SK-N-MC (cell line): Measurements from ENCODE around the gene ANKUB1.

Experiments
- EZH2 ChIP-seq: fragments of 200-600 bp; sonication (generic); IDR thresholded peaks from one replicate; pipeline ENCODE4 v1.6.1; 2017; ENCODE audit warnings: antibody characterized with exemption
- FOXP2 ChIP-seq: optimal IDR thresholded peaks from 2 replicates; pipeline ENCODE3; 2011; ENCODE audit warnings: mild to moderate bottlenecking, moderate library complexity; ENCODE audit not compliant: insufficient read depth; ENCODE audit errors: extremely low read length, control extremely low read depth
- POLR2AphosphoS5 ChIP-seq: IDR thresholded peaks from 2 replicates; pipeline ENCODE4 v1.6.1; 2012; ENCODE audit warnings: mild to moderate bottlenecking, low read depth, low read length, borderline replicate concordance

GRCh38 chr3:149815728-149816127, 23.4 kb upstream of the ANKUB1 start:
- no peak for TF ChIP-seq POLR2AphosphoS5
- no peak for TF ChIP-seq EZH2
- TF ChIP-seq FOXP2, result no peak
